SK-N-SH treated with all-trans-retinoic acid at 6 μM for 48 hours (cell line): ENCODE measurements around the gene PFN1.

ENCODE experiments used
- CREB5 ChIP-seq: fragments of 250-450 bp; sonication (Bioruptor Pico); IDR thresholded peaks from 2 replicates; pipeline ENCODE4 v1.5.1; 2020; ENCODE audit warnings: low read depth, mild to moderate bottlenecking, moderate library complexity
- CSRNP3 ChIP-seq: fragments of 250-450 bp; sonication (Bioruptor Pico); IDR thresholded peaks from 2 replicates; pipeline ENCODE4 v1.5.1; 2021; ENCODE audit warnings: mild to moderate bottlenecking, moderate library complexity
- GLIS3 ChIP-seq: fragments of 250-450 bp; sonication (Bioruptor Pico); IDR thresholded peaks from 2 replicates; pipeline ENCODE4 v1.5.0; 2020; ENCODE audit warnings: mild to moderate bottlenecking, moderate library complexity
- TCF4 ChIP-seq: fragments of 250-450 bp; sonication (Bioruptor Pico); IDR thresholded peaks from 2 replicates; pipeline ENCODE4 v1.8.0; 2021; ENCODE audit warnings: mild to moderate bottlenecking, moderate library complexity, borderline replicate concordance
- ZC3H10 ChIP-seq: fragments of 250-450 bp; sonication (Bioruptor Pico); IDR thresholded peaks from 2 replicates; pipeline ENCODE4 v1.5.1; 2021; ENCODE audit warnings: mild to moderate bottlenecking, moderate library complexity
- ZFP3 ChIP-seq: fragments of 250-450 bp; sonication (Bioruptor Pico); IDR thresholded peaks from 2 replicates; pipeline ENCODE4 v1.5.0; 2020; ENCODE audit warnings: mild to moderate bottlenecking, moderate library complexity

- TF ChIP-seq CREB5, result no peak
- TF ChIP-seq GLIS3 (CRISPR knock-in tag), result no peak
- TF ChIP-seq TCF4 (CRISPR knock-in tag), result no peak
- TF ChIP-seq ZFP3 (CRISPR knock-in tag), result no peak
- TF ChIP-seq CSRNP3 (CRISPR knock-in tag), result no peak
- TF ChIP-seq ZC3H10 (CRISPR knock-in tag), result no peak
These were observed 20.2 kb upstream of the PFN1 start for GRCh38 chr17:4968486-4969046.
